GM23338 (cell line): ENCODE data around the gene LAMC3. TPM values are rescaled to one million over a fixed set of nuclear protein-coding genes. Genes with fewer than 3 reads are reported as not detected.

Experiments used
- ATAC-seq: fragments of 200-7000 bp; cut with Tn5 transposase; 3 replicates; pipeline ENCODE4 v1.9.1; 2020
- DNase-seq: peaks from one replicate; pipeline ENCODE4 v3.0.0-alpha.2; 2015; ENCODE audit warnings: low spot score
- H2AFZ ChIP-seq: fragments of 200-600 bp; sonication (generic); 2 replicates; pipeline ENCODE4 v1.8.0; 2016; ENCODE audit warnings: antibody characterized with exemption, mild to moderate bottlenecking, moderate library complexity
- H3F3A ChIP-seq: fragments of 200-600 bp; sonication (generic); replicated peaks from 2 replicates; pipeline ENCODE4 v1.8.0; 2017; ENCODE audit warnings: antibody characterized with exemption, mixed run types, low read depth
- H3K27ac ChIP-seq: fragments of 200-600 bp; sonication (generic); 2 replicates; pipeline ENCODE4 v1.6.1; 2016; ENCODE audit warnings: low read depth
- H3K27me3 ChIP-seq: fragments of 200-600 bp; sonication (generic); 2 replicates; pipeline ENCODE4 v1.8.0; 2016; ENCODE audit warnings: mild to moderate bottlenecking, mixed run types, moderate library complexity; ENCODE audit not compliant: insufficient read depth
- H3K36me3 ChIP-seq: fragments of 200-600 bp; sonication (generic); 2 replicates; pipeline ENCODE4 v1.8.0; 2016; ENCODE audit warnings: mild to moderate bottlenecking; ENCODE audit not compliant: insufficient read depth
- H3K4me1 ChIP-seq: fragments of 200-600 bp; sonication (generic); 2 replicates; pipeline ENCODE4 v1.8.0; 2016; ENCODE audit warnings: mild to moderate bottlenecking, moderate library complexity; ENCODE audit not compliant: insufficient read depth
- H3K4me2 ChIP-seq: fragments of 200-600 bp; sonication (generic); 2 replicates; pipeline ENCODE4 v1.7.1; 2017; ENCODE audit warnings: mixed run types
- H3K4me3 ChIP-seq: fragments of 200-600 bp; sonication (generic); 2 replicates; pipeline ENCODE4 v1.6.1; 2016; ENCODE audit warnings: mixed run types
- H3K79me2 ChIP-seq: fragments of 200-600 bp; sonication (generic); replicated peaks from 2 replicates; pipeline ENCODE4 v1.8.0; 2017; ENCODE audit warnings: mild to moderate bottlenecking; ENCODE audit not compliant: insufficient read depth
- H3K9me2 ChIP-seq: fragments of 200-600 bp; sonication (generic); 2 replicates; pipeline ENCODE4 v1.8.0; 2017; ENCODE audit not compliant: insufficient read depth
- H4K20me1 ChIP-seq: fragments of 200-600 bp; sonication (generic); replicated peaks from 2 replicates; pipeline ENCODE4 v1.8.0; 2017; ENCODE audit warnings: mild to moderate bottlenecking; ENCODE audit not compliant: insufficient read depth
- H3K27ac Mint-ChIP-seq: 2 replicates; pipeline ENCODE4 v1.8.0; 2020; ENCODE audit warnings: inconsistent platforms, mild to moderate bottlenecking, moderate library complexity, mixed read lengths
- H3K27me3 Mint-ChIP-seq: 3 replicates; pipeline ENCODE4 v1.8.0; 2022; ENCODE audit warnings: low read depth, mild to moderate bottlenecking, moderate library complexity, mixed read lengths, inconsistent platforms; ENCODE audit not compliant: insufficient read depth, poor library complexity
- H3K36me3 Mint-ChIP-seq: 3 replicates; pipeline ENCODE4 v1.8.0; 2021; ENCODE audit warnings: low read depth, mild to moderate bottlenecking, inconsistent platforms, moderate library complexity, mixed read lengths
- H3K4me1 Mint-ChIP-seq: 3 replicates; pipeline ENCODE4 v1.8.0; 2020; ENCODE audit warnings: mild to moderate bottlenecking, inconsistent platforms, mixed read lengths
- H3K4me3 Mint-ChIP-seq: 3 replicates; pipeline ENCODE4 v1.8.0; 2021; ENCODE audit warnings: moderate library complexity, mild to moderate bottlenecking, inconsistent platforms, mixed read lengths
- H3K9me3 Mint-ChIP-seq: 3 replicates; pipeline ENCODE4 v1.8.0; 2020; ENCODE audit warnings: moderate library complexity, mild to moderate bottlenecking, inconsistent platforms, mixed read lengths
- CREB1 ChIP-seq: fragments of 250-450 bp; sonication (Bioruptor Pico); IDR thresholded peaks from 2 replicates; pipeline ENCODE4 v1.5.0; 2020; ENCODE audit warnings: low read depth, mild to moderate bottlenecking, moderate library complexity
- CTCF ChIP-seq, 2 experiments: fragments of 200-600 bp in 1 of 2; sonication (generic) in 1 of 2; conservative IDR thresholded peaks; 2 replicates each; pipeline versions ENCODE4 v1.5.1 to v1.6.1; 2016 to 2017; ENCODE audit warnings: antibody characterized with exemption in 2 of 2, low read depth in 2 of 2, mild to moderate bottlenecking in 2 of 2, moderate library complexity in 1 of 2
- ETS1 ChIP-seq: IDR thresholded peaks from 2 replicates; pipeline ENCODE4 v1.6.1; 2016; ENCODE audit warnings: antibody characterized with exemption
- EZH2 ChIP-seq: fragments of 200-600 bp; sonication (generic); IDR thresholded peaks from one replicate; pipeline ENCODE4 v1.8.0; 2017; ENCODE audit warnings: antibody characterized with exemption, mild to moderate bottlenecking, low read depth; ENCODE audit not compliant: unreplicated experiment
- EZH2phosphoT487 ChIP-seq: fragments of 200-600 bp; sonication (generic); IDR thresholded peaks from one replicate; pipeline ENCODE4 v1.8.1; 2018; ENCODE audit warnings: antibody characterized with exemption; ENCODE audit not compliant: unreplicated experiment
- JUNB ChIP-seq: IDR thresholded peaks from one replicate; pipeline ENCODE4 v1.6.1; 2016; ENCODE audit warnings: antibody characterized with exemption; ENCODE audit not compliant: unreplicated experiment
- NANOG ChIP-seq: IDR thresholded peaks from 2 replicates; pipeline ENCODE4 v1.6.1; 2016; ENCODE audit warnings: antibody characterized with exemption, borderline replicate concordance
- POLR2AphosphoS5 ChIP-seq: IDR thresholded peaks from 2 replicates; pipeline ENCODE4 v1.6.1; 2016; ENCODE audit warnings: antibody characterized with exemption, low read depth
- REST ChIP-seq: IDR thresholded peaks from one replicate; pipeline ENCODE4 v1.6.1; 2018; ENCODE audit warnings: antibody characterized with exemption; ENCODE audit not compliant: unreplicated experiment
- STAT1 ChIP-seq: IDR thresholded peaks from one replicate; pipeline ENCODE4 v1.6.1; 2016; ENCODE audit warnings: antibody characterized with exemption; ENCODE audit not compliant: unreplicated experiment
- ZNF114 ChIP-seq: fragments of 250-450 bp; sonication (Bioruptor Pico); IDR thresholded peaks from 2 replicates; pipeline ENCODE4 v1.5.0; 2020; ENCODE audit warnings: mild to moderate bottlenecking, moderate library complexity
- ZNF331 ChIP-seq: fragments of 250-450 bp; sonication (Bioruptor Pico); IDR thresholded peaks from 2 replicates; pipeline ENCODE4 v1.5.0; 2020; ENCODE audit warnings: low read depth, mild to moderate bottlenecking, moderate library complexity
- ZNF462 ChIP-seq: fragments of 250-450 bp; sonication (Bioruptor Pico); IDR thresholded peaks from 2 replicates; pipeline ENCODE4 v1.5.0; 2020; ENCODE audit warnings: mild to moderate bottlenecking, moderate library complexity
- polyA plus RNA-seq: library from polyadenylated mRNA; unstranded; fragments of >200 nt; fragmentation: Nextera tagmentation; extraction: Ambion mirVana; gene quantifications from 2 replicates; pipeline ENCODE4 v1.2.1, GENCODE V29; 2016
- total RNA-seq: library from RNA; depleted of rRNA; stranded (reverse); fragments of >200 nt; shearing (Covaris generic); gene quantifications from 2 replicates; pipeline ENCODE4 v1.2.3, GENCODE V29; 2014

Gene LAMC3
- total and polyA plus RNA-seq, 2 experiments from 2014 or later: 9.0 to 27.4 TPM

- peaks cover 11% of the 10 kb centered on the region for H3K4me1 Mint-ChIP-seq
- H3K9me2 ChIP-seq: no peaks in the 10 kb centered on the region
- ATAC-seq (no peak), DNase-seq (no peak)
- no peaks in the 10 kb centered on the region for H3K79me2 ChIP-seq
- no peak overlapping the region for H3K27ac Mint-ChIP-seq
- H3K4me3 ChIP-seq: no peak overlapping the region
- H3K27me3 Mint-ChIP-seq: peaks cover 8% of the 10 kb centered on the region
- peak overlapping the region; percentile 74; the same call in 1 of the 2 replicates for H2AFZ ChIP-seq
- H3K27ac ChIP-seq: no peak overlapping the region
- TF ChIP-seq CREB1 (CRISPR knock-in tag) (no peak), NANOG (no peak), STAT1 (no peak), REST (no peak), EZH2phosphoT487 (no peak), EZH2 (no peak), ZNF114 (CRISPR knock-in tag) (no peak), POLR2AphosphoS5 (no peak), CTCF (conservative IDR thresholded peaks at IDR 0.05; ENCODE audit: low read depth in 2 of 2) (no peak), ZNF331 (CRISPR knock-in tag) (no peak), JUNB (no peak), ZNF462 (no peak), ETS1 (no peak)
- H3K36me3 Mint-ChIP-seq: no peaks in the 10 kb centered on the region
- H3K9me3 Mint-ChIP-seq: no peaks in the 10 kb centered on the region
- H4K20me1 ChIP-seq: no peaks in the 10 kb centered on the region
- H3F3A ChIP-seq: 0 out of 2 replicates have a peak, but pooled peaks cover 2% of the 10 kb centered on the region
- H3K36me3 ChIP-seq: no peaks in the 10 kb centered on the region
- H3K4me1 ChIP-seq: peaks cover 4% of the 10 kb centered on the region; the same call in 1 of the 2 replicates
- no peak overlapping the region for H3K4me3 Mint-ChIP-seq
- H3K4me2 ChIP-seq: no peak overlapping the region
- H3K27me3 ChIP-seq: no peaks in the 10 kb centered on the region
Observed at GRCh38 chr9:130998597-130999244, 10.3 kb upstream of the LAMC3 start.
